ENCODE measurements around the gene GPR42. TPM values are rescaled to one million over a fixed set of nuclear protein-coding genes. Genes with fewer than 3 reads are reported as not detected.
"Not testable (repeated sequence)": the region's sequence is repeated elsewhere in the genome, so short reads cannot be mapped to it uniquely, and the experiment has no call there.

The GPR42 gene
- total and polyA plus RNA-seq, 5 donors from 2014 or later = not detected

GRCh38 chr19:35353635-35354034 is 17.2 kb upstream of the GPR42 start:
- Histone ChIP-seq H3K36me3 (ENCODE audit: control insufficient read depth, insufficient read depth, low read length) (no peaks in the 10 kb centered on the region), H3K4me3 (ENCODE audit: low read depth, low read length) (no peak overlapping the region), H3K4me1 (ENCODE audit: control insufficient read depth, insufficient read depth, low read length, poor library complexity, severe bottlenecking) (peaks cover 6% of the 10 kb centered on the region), H3K27me3 (ENCODE audit: control insufficient read depth, insufficient read depth, low read length) (no peaks in the 10 kb centered on the region), H3K9me3 (ENCODE audit: control insufficient read depth in 2 of 2, low read length in 2 of 2) (no peaks in the 10 kb centered on the region), H3K27ac (ENCODE audit: insufficient read depth, low read length, poor library complexity, severe bottlenecking) (no peak overlapping the region)
- Mint-ChIP-seq H3K4me1 (peaks cover 0 to 9% (median 7%) of the 10 kb centered on the region in 4 donors), H3K27me3 (peaks cover 34% of the 10 kb centered on the region), H3K27ac (peak overlapping the region in 1 of 3 donors; percentile 52), H3K36me3 (no peaks in the 10 kb centered on the region), H3K4me3 (no peak overlapping the region), H3K9me3 (peaks cover 0 to 2% (median 0%) of the 10 kb centered on the region in 7 donors)
- DNase-seq (no peak), ATAC-seq (ENCODE audit: low read depth in 2 of 2) (no peak)

- Mint-ChIP-seq H3K27me3 (peaks cover 28% of the 10 kb centered on the region), H3K36me3 (no peaks in the 10 kb centered on the region), H3K4me3 (no peak overlapping the region), H3K27ac (no peak overlapping the region), H3K4me1 (peaks cover 0 to 9% (median 7%) of the 10 kb centered on the region in 4 donors), H3K9me3 (peaks cover 0 to 2% (median 0%) of the 10 kb centered on the region in 7 donors)
- no peak overlapping the region for H3K4me3 ChIP-seq (ENCODE audit: low read depth, low read length)
- no peaks in the 10 kb centered on the region for H3K27me3 ChIP-seq (ENCODE audit: control insufficient read depth, insufficient read depth, low read length)
- no peaks in the 10 kb centered on the region for H3K9me3 ChIP-seq (ENCODE audit: control insufficient read depth in 2 of 2, low read length in 2 of 2)
- peaks cover 6% of the 10 kb centered on the region for H3K4me1 ChIP-seq (ENCODE audit: control insufficient read depth, insufficient read depth, low read length, poor library complexity, severe bottlenecking)
- H3K36me3 ChIP-seq (ENCODE audit: control insufficient read depth, insufficient read depth, low read length) = no peaks in the 10 kb centered on the region
- no peak for DNase-seq
- ATAC-seq (ENCODE audit: low read depth in 2 of 2) = no peak
- H3K27ac ChIP-seq (ENCODE audit: insufficient read depth, low read length, poor library complexity, severe bottlenecking) = no peak overlapping the region
These were observed 16.0 kb upstream of the GPR42 start for GRCh38 chr19:35354898-35355297.

GRCh38 chr19:35355791-35356460 is 14.9 kb upstream of the GPR42 start:
- Histone ChIP-seq H3K4me1 (ENCODE audit: control insufficient read depth, insufficient read depth, low read length, poor library complexity, severe bottlenecking) (peaks cover 6% of the 10 kb centered on the region), H3K27me3 (ENCODE audit: control insufficient read depth, insufficient read depth, low read length) (no peaks in the 10 kb centered on the region), H3K4me3 (ENCODE audit: low read depth, low read length) (no peak overlapping the region), H3K36me3 (ENCODE audit: control insufficient read depth, insufficient read depth, low read length) (no peaks in the 10 kb centered on the region), H3K9me3 (ENCODE audit: control insufficient read depth in 2 of 2, low read length in 2 of 2) (no peaks in the 10 kb centered on the region), H3K27ac (ENCODE audit: insufficient read depth, low read length, poor library complexity, severe bottlenecking) (no peak overlapping the region)
- DNase-seq (no peak), ATAC-seq (ENCODE audit: low read depth in 2 of 2) (no peak)
- Mint-ChIP-seq H3K9me3 (peaks cover 0 to 2% (median 0%) of the 10 kb centered on the region in 7 donors), H3K4me3 (no peak overlapping the region), H3K4me1 (peaks cover 0 to 9% (median 7%) of the 10 kb centered on the region in 4 donors), H3K27me3 (peaks cover 27% of the 10 kb centered on the region), H3K36me3 (no peaks in the 10 kb centered on the region), H3K27ac (peak overlapping the region in 1 of 3 donors; percentile 18)

- Mint-ChIP-seq H3K9me3 (peaks cover 0 to 2% (median 0%) of the 10 kb centered on the region in 7 donors), H3K27ac (peak within 1 kb of the TSS in 2 of 3 donors; percentile 15 to 16), H3K36me3 (no peaks in the 10 kb centered on the region), H3K4me3 (peak within 1 kb of the TSS in 2 of 4 donors; percentile 34 to 48), H3K4me1 (peaks cover 0 to 5% (median 4%) of the 10 kb centered on the region in 4 donors), H3K27me3 (peaks cover 25% of the 10 kb centered on the region)
- DNase-seq = peak in 1 of 3 donors; percentile 4
- no peaks in the 10 kb centered on the region for H3K27me3 ChIP-seq (ENCODE audit: control insufficient read depth, insufficient read depth, low read length)
- peaks cover under 1% of the 10 kb centered on the region for H3K4me1 ChIP-seq (ENCODE audit: control insufficient read depth, insufficient read depth, low read length, poor library complexity, severe bottlenecking)
- H3K36me3 ChIP-seq (ENCODE audit: control insufficient read depth, insufficient read depth, low read length) = no peaks in the 10 kb centered on the region
- H3K9me3 ChIP-seq (ENCODE audit: control insufficient read depth in 2 of 2, low read length in 2 of 2) = no peaks in the 10 kb centered on the region
- no peak within 1 kb of the TSS for H3K4me3 ChIP-seq (ENCODE audit: low read depth, low read length)
- ATAC-seq (ENCODE audit: low read depth in 2 of 2) = no peak
- H3K27ac ChIP-seq (ENCODE audit: insufficient read depth, low read length, poor library complexity, severe bottlenecking) = no peak within 1 kb of the TSS
These were observed 12.8 kb upstream of the GPR42 start, which contains the start of gene FFAR3 for GRCh38 chr19:35357867-35358573. FFAR3 (plus strand) TSS chr19:35358460; CDS start chr19:35358891, 431 bp downstream.

- H3K27ac ChIP-seq (ENCODE audit: insufficient read depth, low read length, poor library complexity, severe bottlenecking); H3K27me3 ChIP-seq (ENCODE audit: control insufficient read depth, insufficient read depth, low read length); H3K4me1 Mint-ChIP-seq; DNase-seq; H3K9me3 ChIP-seq (ENCODE audit: control insufficient read depth in 2 of 2, low read length in 2 of 2); H3K4me1 ChIP-seq (ENCODE audit: control insufficient read depth, insufficient read depth, low read length, poor library complexity, severe bottlenecking); H3K27ac Mint-ChIP-seq; H3K36me3 Mint-ChIP-seq; H3K4me3 Mint-ChIP-seq; ATAC-seq (ENCODE audit: low read depth in 2 of 2); H3K36me3 ChIP-seq (ENCODE audit: control insufficient read depth, insufficient read depth, low read length); H3K9me3 Mint-ChIP-seq; H3K4me3 ChIP-seq (ENCODE audit: low read depth, low read length): not testable (repeated sequence)
- peaks cover 27% of the 10 kb centered on the region for H3K27me3 Mint-ChIP-seq
These were observed 12.0 kb upstream of the GPR42 start for GRCh38 chr19:35358834-35359233.

- not testable (repeated sequence) for H3K4me1 Mint-ChIP-seq; H3K36me3 Mint-ChIP-seq; DNase-seq; ATAC-seq (ENCODE audit: low read depth in 2 of 2); H3K36me3 ChIP-seq (ENCODE audit: control insufficient read depth, insufficient read depth, low read length); H3K9me3 ChIP-seq (ENCODE audit: control insufficient read depth in 2 of 2, low read length in 2 of 2); H3K27ac Mint-ChIP-seq; H3K27me3 ChIP-seq (ENCODE audit: control insufficient read depth, insufficient read depth, low read length); H3K4me1 ChIP-seq (ENCODE audit: control insufficient read depth, insufficient read depth, low read length, poor library complexity, severe bottlenecking); H3K9me3 Mint-ChIP-seq; H3K27ac ChIP-seq (ENCODE audit: insufficient read depth, low read length, poor library complexity, severe bottlenecking); H3K4me3 Mint-ChIP-seq; H3K4me3 ChIP-seq (ENCODE audit: low read depth, low read length)
- peaks cover 26% of the 10 kb centered on the region for H3K27me3 Mint-ChIP-seq
These were observed 11.5 kb upstream of the GPR42 start for GRCh38 chr19:35359395-35359794.

- not testable (repeated sequence) for H3K36me3 Mint-ChIP-seq; H3K27ac ChIP-seq (ENCODE audit: insufficient read depth, low read length, poor library complexity, severe bottlenecking); H3K36me3 ChIP-seq (ENCODE audit: control insufficient read depth, insufficient read depth, low read length); H3K4me3 ChIP-seq (ENCODE audit: low read depth, low read length); H3K9me3 ChIP-seq (ENCODE audit: control insufficient read depth in 2 of 2, low read length in 2 of 2); H3K4me1 ChIP-seq (ENCODE audit: control insufficient read depth, insufficient read depth, low read length, poor library complexity, severe bottlenecking); H3K4me1 Mint-ChIP-seq; H3K4me3 Mint-ChIP-seq; H3K27me3 ChIP-seq (ENCODE audit: control insufficient read depth, insufficient read depth, low read length); H3K9me3 Mint-ChIP-seq; DNase-seq; H3K27ac Mint-ChIP-seq
- H3K27me3 Mint-ChIP-seq = peaks cover 33% of the 10 kb centered on the region
- ATAC-seq (ENCODE audit: low read depth in 2 of 2) = peak in 1 of 2 donors; percentile 28
These were observed 10.8 kb upstream of the GPR42 start for GRCh38 chr19:35360081-35360480.
